Activated CD8-positive, alpha-beta memory T cell treated with anti-CD3 and anti-CD28 coated beads, Interleukin-2, amount 10 ng/mL, durations not matched to agents 7 days and 5 days (primary cell): ENCODE data around the gene MAGEC1. TPM values are rescaled to one million over a fixed set of nuclear protein-coding genes. Genes with fewer than 3 reads are reported as not detected.
"Not testable (repeated sequence)": the region's sequence is repeated elsewhere in the genome, so short reads cannot be mapped to it uniquely, and the experiment has no call there.

Experiments
- ATAC-seq: fragments of 150-1000 bp; cut with Tn5 transposase; one replicate; pipeline ENCODE4 v1.10.0; 2021; ENCODE audit warnings: moderate library complexity
- CTCF ChIA-PET: fragments of 350-600 bp; sonication (Branson Sonifier 250); formaldehyde crosslinking; loops from one replicate; lab custom pipeline; 2021; ENCODE audit warnings: antibody characterized with exemption; lab: Charles Lee
- DNase-seq: peaks from one replicate; pipeline ENCODE4 v3.0.0-alpha.2; 2020
- H3K27ac Mint-ChIP-seq: one replicate; pipeline ENCODE4 v1.8.0; 2021; ENCODE audit warnings: mild to moderate bottlenecking, mixed read lengths
- H3K27me3 Mint-ChIP-seq: one replicate; pipeline ENCODE4 v1.8.0; 2021; ENCODE audit warnings: mixed read lengths
- H3K36me3 Mint-ChIP-seq: one replicate; pipeline ENCODE4 v1.8.0; 2021; ENCODE audit warnings: mild to moderate bottlenecking, mixed read lengths
- H3K4me1 Mint-ChIP-seq: one replicate; pipeline ENCODE4 v1.8.0; 2021; ENCODE audit warnings: mixed read lengths
- H3K4me3 Mint-ChIP-seq: one replicate; pipeline ENCODE4 v1.8.0; 2021; ENCODE audit warnings: mild to moderate bottlenecking, moderate library complexity, mixed read lengths
- H3K9me3 Mint-ChIP-seq: one replicate; pipeline ENCODE4 v1.8.0; 2022; ENCODE audit warnings: low read depth, mixed read lengths
- total RNA-seq, 2 experiments: library from RNA; stranded (reverse); gene quantifications; one replicate each; pipeline ENCODE4 v1.2.3, GENCODE V29; 2021

The MAGEC1 gene
- not detected for total RNA-seq

GRCh38 chrX:141903400-141904155, at the start of gene MAGEC1:
TSS of gene MAGEC1 (plus strand) at chrX:141903894. CDS start at chrX:141905073, 1,179 bp downstream.
- Mint-ChIP-seq H3K4me3 (no peak within 1 kb of the TSS), H3K36me3 (no peaks in the 10 kb centered on the region), H3K27ac (no peak within 1 kb of the TSS), H3K27me3 (no peaks in the 10 kb centered on the region), H3K4me1 (no peaks in the 10 kb centered on the region), H3K9me3 (no peaks in the 10 kb centered on the region)
- DNase-seq, result no peak
- CTCF ChIA-PET, result no interaction called here
- no peak for ATAC-seq

- no peaks in the 10 kb centered on the region for H3K27me3 Mint-ChIP-seq
- no peak overlapping the region for H3K4me3 Mint-ChIP-seq
- no peak for DNase-seq
- no peaks in the 10 kb centered on the region for H3K36me3 Mint-ChIP-seq
- H3K27ac Mint-ChIP-seq, result no peak overlapping the region
- H3K9me3 Mint-ChIP-seq, result no peaks in the 10 kb centered on the region
- no peak for ATAC-seq
- H3K4me1 Mint-ChIP-seq, result no peaks in the 10 kb centered on the region
- CTCF ChIA-PET, result no interaction called here
Observed at GRCh38 chrX:141857479-141857878, 46.2 kb upstream of the MAGEC1 start.

- H3K27ac Mint-ChIP-seq, result no peak overlapping the region
- no peaks in the 10 kb centered on the region for H3K36me3 Mint-ChIP-seq
- CTCF ChIA-PET, result no interaction called here
- no peak for DNase-seq
- no peak for ATAC-seq
- H3K4me3 Mint-ChIP-seq, result no peak overlapping the region
- no peaks in the 10 kb centered on the region for H3K9me3 Mint-ChIP-seq
- H3K27me3 Mint-ChIP-seq, result no peaks in the 10 kb centered on the region
- no peaks in the 10 kb centered on the region for H3K4me1 Mint-ChIP-seq
Observed at GRCh38 chrX:141879616-141880015, 24.1 kb upstream of the MAGEC1 start.

GRCh38 chrX:141888811-141889210, 14.9 kb upstream of the MAGEC1 start:
- CTCF ChIA-PET, DNase-seq, H3K4me3 Mint-ChIP-seq, H3K27ac Mint-ChIP-seq, H3K36me3 Mint-ChIP-seq, H3K27me3 Mint-ChIP-seq, H3K4me1 Mint-ChIP-seq, ATAC-seq, H3K9me3 Mint-ChIP-seq: not testable (repeated sequence)

- no peak overlapping the region for H3K27ac Mint-ChIP-seq
- H3K27me3 Mint-ChIP-seq, result no peaks in the 10 kb centered on the region
- peaks cover 3% of the 10 kb centered on the region for H3K9me3 Mint-ChIP-seq
- ATAC-seq (no peak), DNase-seq (no peak)
- no peaks in the 10 kb centered on the region for H3K4me1 Mint-ChIP-seq
- CTCF ChIA-PET, result no interaction called here
- no peaks in the 10 kb centered on the region for H3K36me3 Mint-ChIP-seq
- no peak overlapping the region for H3K4me3 Mint-ChIP-seq
Observed at GRCh38 chrX:141894733-141895132, 9.0 kb upstream of the MAGEC1 start.

GRCh38 chrX:141897690-141898089, 6.0 kb upstream of the MAGEC1 start:
- ATAC-seq (no peak), DNase-seq (no peak)
- H3K36me3 Mint-ChIP-seq, result no peaks in the 10 kb centered on the region
- no peaks in the 10 kb centered on the region for H3K4me1 Mint-ChIP-seq
- CTCF ChIA-PET, result no interaction called here
- no peaks in the 10 kb centered on the region for H3K27me3 Mint-ChIP-seq
- no peak overlapping the region for H3K4me3 Mint-ChIP-seq
- peaks cover 3% of the 10 kb centered on the region for H3K9me3 Mint-ChIP-seq
- no peak overlapping the region for H3K27ac Mint-ChIP-seq

GRCh38 chrX:141902366-141902765, 1.3 kb upstream of the MAGEC1 start:
- CTCF ChIA-PET, result no interaction called here
- Mint-ChIP-seq H3K4me1 (no peaks in the 10 kb centered on the region), H3K36me3 (no peaks in the 10 kb centered on the region), H3K9me3 (no peaks in the 10 kb centered on the region), H3K4me3 (no peak overlapping the region), H3K27me3 (no peaks in the 10 kb centered on the region), H3K27ac (no peak overlapping the region)
- DNase-seq (no peak), ATAC-seq (no peak)

DNA sequence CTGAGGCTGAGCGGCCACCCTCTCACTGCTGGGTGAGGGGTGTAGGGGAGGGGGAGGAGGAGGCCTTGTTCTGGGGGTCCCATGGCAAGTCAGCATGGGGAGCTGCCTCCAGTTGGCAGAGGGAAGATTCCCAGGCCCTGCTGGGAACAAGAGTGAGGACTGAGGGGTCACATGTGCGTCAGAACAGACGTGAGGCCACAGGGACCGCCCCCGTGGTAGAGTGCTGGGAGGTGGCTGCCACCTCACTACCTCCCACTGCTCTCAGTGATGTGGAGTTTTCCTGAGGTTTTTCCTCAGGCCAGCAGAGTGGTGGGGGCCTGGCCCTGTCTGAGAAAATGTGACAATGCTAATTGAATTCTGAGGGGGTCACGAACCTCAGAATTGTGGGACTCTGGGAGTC, 568 bp downstream of the MAGEC1 start:
- no peaks in the 10 kb centered on the region for H3K27me3 Mint-ChIP-seq
- H3K9me3 Mint-ChIP-seq, result no peaks in the 10 kb centered on the region
- H3K4me1 Mint-ChIP-seq, result no peaks in the 10 kb centered on the region
- H3K36me3 Mint-ChIP-seq, result no peaks in the 10 kb centered on the region
- no peak overlapping the region for H3K27ac Mint-ChIP-seq
- DNase-seq (no peak), ATAC-seq (no peak)
- H3K4me3 Mint-ChIP-seq, result no peak overlapping the region
- CTCF ChIA-PET, result no interaction called here

DNA sequence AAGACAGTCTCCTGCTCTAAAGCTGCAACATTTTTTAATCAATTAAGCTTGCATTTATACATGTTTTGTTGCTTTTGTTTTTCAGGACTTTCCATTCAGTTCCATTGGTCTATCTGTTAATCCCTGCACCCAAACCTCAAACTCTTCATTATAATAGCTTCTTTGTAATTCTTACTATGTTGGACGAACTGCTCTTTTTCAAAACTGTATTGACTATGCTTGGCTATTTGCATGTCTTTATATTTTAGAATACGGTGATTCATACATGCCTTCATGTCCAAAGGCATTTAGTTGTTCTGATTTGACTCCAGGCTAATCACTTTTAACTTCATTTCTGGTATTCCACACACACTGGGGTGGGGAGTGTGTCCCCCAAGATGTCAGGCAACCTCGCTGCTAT, 14.1 kb downstream of the MAGEC1 start:
- Mint-ChIP-seq H3K9me3 (no peaks in the 10 kb centered on the region), H3K27ac (no peak overlapping the region), H3K4me1 (no peaks in the 10 kb centered on the region), H3K4me3 (no peak overlapping the region), H3K27me3 (no peaks in the 10 kb centered on the region), H3K36me3 (no peaks in the 10 kb centered on the region)
- ATAC-seq, result no peak
- DNase-seq, result no peak
- CTCF ChIA-PET, result no interaction called here

DNA sequence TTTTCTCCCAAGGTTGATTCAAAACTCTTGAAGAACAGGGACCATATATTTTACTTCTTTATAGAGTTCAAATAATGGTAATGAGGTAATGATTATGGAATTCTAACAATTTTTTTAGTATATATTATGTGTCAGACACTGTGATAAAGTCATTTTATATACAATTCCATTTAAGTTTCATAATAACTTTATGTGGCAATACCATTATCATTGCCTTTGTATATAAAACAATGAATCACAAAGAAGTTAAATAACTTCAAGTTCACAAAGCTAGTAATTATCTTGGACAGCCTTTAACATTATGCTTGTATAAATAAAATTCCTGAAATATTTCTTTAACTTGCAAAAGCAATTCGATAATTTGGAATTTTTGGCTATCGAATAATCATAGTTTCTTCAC, 20.6 kb downstream of the MAGEC1 start:
- peaks cover 2% of the 10 kb centered on the region for H3K9me3 Mint-ChIP-seq
- H3K27ac Mint-ChIP-seq, result no peak overlapping the region
- no peaks in the 10 kb centered on the region for H3K27me3 Mint-ChIP-seq
- DNase-seq, result no peak
- no peak overlapping the region for H3K4me3 Mint-ChIP-seq
- ATAC-seq, result no peak
- CTCF ChIA-PET, result no interaction called here
- no peaks in the 10 kb centered on the region for H3K36me3 Mint-ChIP-seq
- H3K4me1 Mint-ChIP-seq, result no peaks in the 10 kb centered on the region

GRCh38 chrX:141928432-141928831, 24.7 kb downstream of the MAGEC1 start:
- CTCF ChIA-PET, result no interaction called here
- no peaks in the 10 kb centered on the region for H3K9me3 Mint-ChIP-seq
- no peak overlapping the region for H3K4me3 Mint-ChIP-seq
- H3K27ac Mint-ChIP-seq, result no peak overlapping the region
- no peaks in the 10 kb centered on the region for H3K4me1 Mint-ChIP-seq
- ATAC-seq, result no peak
- no peaks in the 10 kb centered on the region for H3K27me3 Mint-ChIP-seq
- DNase-seq, result no peak
- no peaks in the 10 kb centered on the region for H3K36me3 Mint-ChIP-seq

- no peak overlapping the region for H3K27ac Mint-ChIP-seq
- no peak for ATAC-seq
- no peaks in the 10 kb centered on the region for H3K27me3 Mint-ChIP-seq
- no peaks in the 10 kb centered on the region for H3K36me3 Mint-ChIP-seq
- no peak overlapping the region for H3K4me3 Mint-ChIP-seq
- no peak for DNase-seq
- CTCF ChIA-PET, result no interaction called here
- no peaks in the 10 kb centered on the region for H3K9me3 Mint-ChIP-seq
- no peaks in the 10 kb centered on the region for H3K4me1 Mint-ChIP-seq
Observed at GRCh38 chrX:141934059-141934641, 30.5 kb downstream of the MAGEC1 start.

DNA sequence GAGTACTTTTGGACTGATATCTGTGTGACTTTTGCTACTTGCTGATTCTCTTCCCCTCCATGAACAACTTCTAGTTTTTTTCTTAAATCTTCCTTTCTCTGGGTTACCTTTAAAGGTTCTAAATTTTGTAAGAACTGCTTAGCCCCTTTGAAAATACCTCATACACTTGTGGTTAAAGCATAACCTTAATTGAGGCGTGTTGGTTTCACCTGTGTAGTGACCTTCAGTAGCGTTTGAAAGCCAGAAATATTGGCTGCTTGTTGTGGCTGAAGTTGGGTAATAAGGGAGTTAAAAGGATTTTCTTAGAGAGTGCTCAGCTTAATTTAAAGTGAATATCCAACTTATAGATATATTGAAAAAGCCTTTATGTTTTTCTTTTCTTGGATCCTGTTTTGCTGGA, 32.0 kb downstream of the MAGEC1 start:
- CTCF ChIA-PET, result no interaction called here
- H3K27me3 Mint-ChIP-seq, result no peaks in the 10 kb centered on the region
- no peak for DNase-seq
- H3K4me3 Mint-ChIP-seq, result no peak overlapping the region
- H3K4me1 Mint-ChIP-seq, result no peaks in the 10 kb centered on the region
- no peaks in the 10 kb centered on the region for H3K9me3 Mint-ChIP-seq
- H3K36me3 Mint-ChIP-seq, result no peaks in the 10 kb centered on the region
- H3K27ac Mint-ChIP-seq, result no peak overlapping the region
- ATAC-seq, result no peak

DNA sequence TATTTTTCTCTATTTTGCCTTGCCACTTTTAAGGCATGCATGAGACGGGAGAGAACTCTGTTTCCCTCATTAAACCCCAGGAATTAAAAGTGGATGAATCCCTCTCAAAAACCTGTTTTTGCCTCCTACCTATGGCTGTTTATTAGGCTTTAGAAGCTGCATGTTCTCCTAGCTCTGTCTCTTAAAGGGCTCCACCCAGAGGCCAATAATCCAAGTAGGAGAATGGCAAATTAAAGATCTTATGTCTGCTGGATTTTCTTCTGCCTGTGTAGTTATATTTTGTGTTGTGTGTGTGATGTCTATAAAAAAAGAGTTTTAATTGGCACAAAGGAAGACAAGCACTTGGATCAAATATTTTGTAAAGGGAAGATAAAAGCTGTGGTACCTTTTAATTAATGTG, 32.4 kb downstream of the MAGEC1 start:
- no peak for DNase-seq
- Mint-ChIP-seq H3K36me3 (no peaks in the 10 kb centered on the region), H3K4me1 (no peaks in the 10 kb centered on the region), H3K4me3 (no peak overlapping the region), H3K27ac (no peak overlapping the region), H3K27me3 (no peaks in the 10 kb centered on the region), H3K9me3 (no peaks in the 10 kb centered on the region)
- ATAC-seq, result no peak
- CTCF ChIA-PET, result no interaction called here
